Epidermal melanocyte (primary cell): ENCODE results near the gene FEN1.

Source experiments
- DNase-seq: peaks from one replicate; pipeline ENCODE4 v3.0.0; 2011; ENCODE audit warnings: low spot score; ENCODE audit not compliant: insufficient read length

The FEN1 gene

DNA sequence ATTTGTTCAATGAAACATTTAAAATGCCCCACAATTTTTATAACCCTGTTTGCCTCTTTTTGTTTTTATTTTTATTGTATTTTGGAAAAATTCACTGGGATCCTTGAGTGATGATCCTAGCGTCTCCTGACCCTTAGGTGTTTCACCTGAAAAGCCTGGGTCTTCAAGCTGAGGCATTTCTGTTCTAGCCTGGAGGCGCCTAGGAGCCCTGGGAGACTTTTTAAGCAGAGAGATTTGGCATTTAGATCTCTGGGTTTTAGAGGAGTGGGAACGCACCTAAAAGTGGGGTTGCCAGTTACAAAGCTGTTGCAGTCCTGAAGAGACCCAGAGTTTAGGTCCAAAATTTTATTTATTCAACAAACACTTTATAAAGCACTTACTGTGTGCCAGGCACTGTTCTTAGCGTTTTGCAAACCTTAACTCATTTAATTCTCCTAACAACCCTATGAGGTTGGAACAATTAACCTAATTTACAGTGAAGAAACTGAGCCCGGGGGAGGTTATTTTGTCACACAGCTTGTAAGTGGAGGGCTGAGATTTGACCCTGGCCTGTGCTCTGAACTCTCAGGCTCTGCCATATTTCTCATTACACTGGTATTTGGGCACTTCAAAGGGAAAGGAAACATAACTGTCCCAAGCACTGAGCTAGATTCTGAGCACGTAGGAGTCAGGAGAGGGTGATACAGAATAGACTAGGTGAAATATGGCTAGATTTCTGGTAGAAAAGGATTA, 24.9 kb downstream of the FEN1 start:
- no peak for DNase-seq

DNA sequence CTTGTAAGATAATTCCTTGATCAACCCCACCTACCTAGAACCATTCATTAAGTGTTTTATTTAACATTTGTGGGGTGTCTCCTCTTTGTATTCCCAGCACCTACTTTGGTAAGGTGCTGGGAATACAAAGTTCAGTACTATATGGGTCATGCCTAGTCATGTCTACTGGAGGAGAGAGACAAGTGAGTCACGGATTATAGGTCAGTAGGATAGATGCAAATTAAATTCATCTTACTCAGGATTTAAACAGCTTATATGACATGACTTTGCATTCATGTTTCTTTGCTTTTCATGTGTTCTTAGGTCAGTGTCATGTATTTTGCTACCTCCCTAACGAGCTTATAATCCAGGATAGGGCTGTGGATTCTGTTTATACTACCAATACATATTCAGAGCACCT, 27.5 kb downstream of the FEN1 start:
- no peak for DNase-seq

GRCh38 chr11:61826930-61827570, 34.3 kb downstream of the FEN1 start:
- DNase-seq: no peak

- DNase-seq: peak; percentile 78
These were observed 35.1 kb downstream of the FEN1 start, which contains the start of gene FADS2 for GRCh38 chr11:61827571-61828378. FADS2 (plus strand) TSS chr11:61828300; CDS start chr11:61828391, 91 bp downstream.

GRCh38 chr11:61828379-61828628, 35.6 kb downstream of the FEN1 start:
- no peak for DNase-seq

GRCh38 chr11:61828629-61829407, 36.1 kb downstream of the FEN1 start:
- no peak for DNase-seq

DNA sequence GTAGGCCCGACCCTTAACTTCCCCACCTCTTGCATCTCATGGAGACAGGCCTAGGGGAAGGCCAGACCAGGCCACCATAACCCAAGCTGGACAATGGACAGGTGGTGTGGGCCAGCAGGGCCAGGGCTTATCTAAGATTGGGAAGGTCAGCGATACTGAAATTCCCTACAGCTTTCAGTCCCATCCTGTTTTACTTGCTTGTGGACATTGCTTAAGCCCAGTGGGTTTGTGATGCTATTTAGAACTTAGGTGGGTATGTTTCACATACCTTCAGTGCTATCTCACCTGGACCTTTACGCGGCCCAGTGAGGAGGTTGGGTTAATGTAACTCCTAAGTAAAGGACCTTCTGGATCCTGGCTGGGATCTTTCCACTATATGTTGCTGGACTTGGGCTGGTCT, 37.1 kb downstream of the FEN1 start:
- no peak for DNase-seq

GRCh38 chr11:61830237-61831105, 37.8 kb downstream of the FEN1 start:
- DNase-seq: no peak

DNA sequence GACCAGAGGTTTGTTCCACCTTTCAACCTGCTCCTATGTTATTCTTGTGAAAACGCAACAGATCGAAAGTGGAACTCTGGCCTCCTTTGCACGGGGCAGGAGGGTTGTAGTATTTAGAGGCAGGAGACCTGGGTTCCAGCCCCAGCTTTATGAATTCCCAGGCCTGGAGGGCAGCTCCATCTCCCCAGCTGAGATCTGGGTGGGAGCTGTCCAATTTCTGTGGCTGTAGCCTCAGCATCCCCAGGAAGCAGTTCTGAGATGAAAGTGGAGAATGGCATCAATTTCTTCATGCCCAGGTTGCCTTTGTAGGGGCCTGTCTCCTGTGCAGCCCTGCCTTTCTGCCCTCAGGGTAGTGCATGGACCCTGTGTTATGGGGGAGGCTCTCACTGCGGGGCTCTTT, 39.5 kb downstream of the FEN1 start:
- no peak for DNase-seq

- DNase-seq: no peak
These were observed 40.0 kb downstream of the FEN1 start for GRCh38 chr11:61832754-61833153.

DNA sequence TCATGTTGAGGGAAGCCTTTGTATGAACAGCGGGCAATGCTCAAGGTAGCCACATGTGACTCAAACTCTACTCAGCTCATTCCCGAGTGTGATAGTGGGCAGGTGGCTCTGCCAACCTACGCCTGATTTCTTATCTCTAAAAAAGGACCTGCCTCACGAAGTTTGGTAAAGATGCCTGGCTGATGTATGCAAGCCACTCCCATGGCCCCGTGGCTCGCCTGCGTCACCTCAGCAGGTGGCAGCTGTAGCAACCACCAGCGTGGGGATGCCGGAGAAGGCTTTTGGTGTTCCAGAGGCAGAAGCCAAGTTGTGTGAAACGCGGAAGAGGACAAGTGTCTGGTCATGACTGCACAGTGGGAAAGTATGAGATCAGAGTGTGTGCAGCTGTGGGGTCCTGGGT, 40.8 kb downstream of the FEN1 start:
- DNase-seq: no peak

- DNase-seq: no peak
These were observed 41.2 kb downstream of the FEN1 start for GRCh38 chr11:61833926-61834277.

- DNase-seq: peak; percentile 38
These were observed 41.8 kb downstream of the FEN1 start for GRCh38 chr11:61834278-61835048.

DNA sequence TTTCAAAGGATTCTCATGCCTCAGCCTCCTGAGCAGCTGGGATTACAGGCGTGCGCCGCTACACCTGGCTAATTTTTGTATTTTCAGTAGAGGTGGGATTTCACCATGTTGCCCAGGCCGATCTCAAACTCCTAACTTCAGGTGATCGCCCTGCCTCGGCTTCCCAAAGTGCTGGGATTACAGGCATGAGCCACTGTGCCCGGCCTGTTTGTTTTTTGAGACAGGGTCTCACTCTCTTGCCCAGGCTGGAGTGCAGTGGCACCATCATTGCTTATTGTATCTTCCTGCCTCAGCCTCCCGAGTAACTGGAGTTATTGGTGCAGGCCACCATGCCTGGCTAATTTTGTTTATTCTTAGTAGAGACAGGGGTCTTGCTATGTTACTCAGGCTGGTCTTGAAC, 43.5 kb downstream of the FEN1 start:
- DNase-seq: no peak

GRCh38 chr11:61837411-61838005, 44.8 kb downstream of the FEN1 start:
- DNase-seq: no peak

GRCh38 chr11:61838501-61838900, 45.8 kb downstream of the FEN1 start:
- no peak for DNase-seq

- no peak for DNase-seq
These were observed 46.2 kb downstream of the FEN1 start for GRCh38 chr11:61838921-61839320.

GRCh38 chr11:61839742-61840141, 47.0 kb downstream of the FEN1 start:
- DNase-seq: no peak

GRCh38 chr11:61840371-61840770, 47.7 kb downstream of the FEN1 start:
- no peak for DNase-seq
